GM19239 (cell line): ENCODE data around the gene FBXL4.
A peak's percentile ranks its signal among the peaks of the same experiment; 100 is the strongest.

Source experiments
- DNase-seq: peaks from one replicate; pipeline ENCODE4 v3.0.0; 2011; ENCODE audit warnings: low spot score; ENCODE audit not compliant: insufficient read length
- FAIRE-seq: peaks from 2 replicates; lab custom pipeline; 2011; peaks lifted over from hg19 to GRCh38; lab: Jason Lieb, UNC

Gene FBXL4

GRCh38 chr6:98841621-98842341, 106.0 kb downstream of the FBXL4 start:
- FAIRE-seq, result no peak
- no peak for DNase-seq

DNA sequence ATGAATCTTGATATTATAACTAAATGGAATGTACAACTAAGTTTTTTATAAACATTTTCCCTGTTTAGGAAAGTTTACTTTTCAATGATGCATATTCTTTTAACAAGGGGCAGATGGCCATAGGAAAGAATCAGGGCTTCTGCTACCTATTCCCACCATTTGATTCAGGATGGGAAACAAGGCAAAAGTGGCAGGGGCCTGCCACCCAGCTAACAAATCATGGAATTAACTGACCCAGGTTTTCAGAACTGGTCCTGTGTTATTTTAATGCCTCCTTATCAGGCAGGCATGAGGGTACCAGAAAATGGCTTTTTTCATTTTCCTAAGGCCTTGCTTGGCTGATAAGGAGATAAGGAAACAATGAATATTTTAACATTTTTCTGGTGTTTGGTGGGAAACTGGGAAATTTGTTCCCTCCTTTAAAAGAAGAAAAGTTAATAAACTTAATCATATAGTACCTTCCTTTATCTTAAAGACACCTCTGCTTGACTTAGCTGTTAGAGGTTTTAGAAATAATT, 106.7 kb downstream of the FBXL4 start:
- FAIRE-seq, result no peak
- DNase-seq, result no peak

DNA sequence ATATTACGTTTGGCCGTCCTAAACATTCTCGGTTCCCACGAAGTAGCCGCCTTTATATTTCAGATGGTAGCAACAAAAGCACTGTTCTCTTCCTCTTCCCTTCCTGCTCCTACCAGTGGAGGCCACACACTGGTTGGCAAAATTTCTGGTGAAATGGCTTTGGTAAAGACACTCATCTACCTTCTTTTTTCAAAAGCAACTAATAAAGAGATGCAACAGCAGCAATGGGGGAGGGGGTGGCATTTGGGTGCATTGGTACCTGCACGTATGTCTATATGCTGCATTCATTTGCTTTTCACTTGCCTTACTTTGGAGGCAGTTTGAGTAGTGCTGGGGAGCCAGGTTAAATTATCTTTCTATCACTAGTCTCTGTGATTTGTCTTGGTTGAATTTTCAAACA, 107.4 kb downstream of the FBXL4 start:
- DNase-seq (no peak), FAIRE-seq (no peak)

DNA sequence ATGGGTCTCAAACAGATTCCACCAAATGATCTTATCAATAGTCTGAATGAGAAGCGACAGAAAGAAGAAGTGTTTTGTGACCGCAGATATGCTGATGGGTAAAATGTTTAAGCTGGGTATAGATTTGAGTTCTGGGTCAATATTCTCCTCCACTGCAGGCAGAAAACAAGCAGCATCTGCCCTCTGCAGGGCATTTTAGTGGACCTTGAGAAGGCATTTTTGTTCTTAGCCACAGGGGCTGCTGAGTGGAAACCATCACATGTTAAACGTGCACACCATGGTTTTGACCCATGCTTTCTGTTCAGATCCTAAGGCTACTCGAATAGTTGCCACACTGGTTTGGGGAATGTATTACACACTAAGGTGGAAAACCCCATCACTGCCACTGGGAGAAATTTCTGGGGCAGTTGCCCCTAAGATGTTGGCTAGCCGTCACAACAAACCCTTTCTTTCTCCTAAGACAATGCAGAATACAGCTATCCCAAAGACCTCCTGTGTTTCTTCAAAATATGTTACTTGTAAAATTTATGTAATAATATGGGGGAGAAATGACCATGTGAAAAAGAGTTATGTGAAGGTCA, 107.9 kb downstream of the FBXL4 start:
- DNase-seq (no peak), FAIRE-seq (no peak)

DNA sequence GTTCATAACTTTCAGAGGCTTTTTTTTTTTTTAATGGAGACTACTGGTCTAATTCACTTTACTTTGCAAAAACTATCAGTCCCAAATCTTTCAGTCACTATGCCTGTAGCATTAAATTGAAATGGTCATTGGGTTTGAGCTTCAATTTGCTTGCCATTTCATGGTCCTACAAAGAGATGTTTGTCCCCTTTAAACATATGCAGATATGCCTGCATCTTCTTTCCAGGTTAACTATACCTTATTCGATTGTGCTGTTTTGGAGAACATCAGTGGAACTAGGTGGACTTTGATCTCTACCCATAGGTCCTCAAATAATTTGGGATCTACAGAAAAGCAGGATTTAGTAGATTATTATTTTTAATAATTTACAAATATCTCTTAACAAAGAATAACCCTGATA, 108.8 kb downstream of the FBXL4 start:
- no peak for FAIRE-seq

GRCh38 chr6:98838032-98838431, 109.7 kb downstream of the FBXL4 start:
- FAIRE-seq (no peak), DNase-seq (no peak)

More for the DNA sequence above, 108.8 kb downstream of the FBXL4 start:
- no peak for DNase-seq

- FAIRE-seq, result no peak
- DNase-seq, result no peak
These were observed 110.5 kb downstream of the FBXL4 start for GRCh38 chr6:98836962-98837944.

- FAIRE-seq, result no peak
- no peak for DNase-seq
These were observed 111.5 kb downstream of the FBXL4 start for GRCh38 chr6:98836025-98836961.

DNA sequence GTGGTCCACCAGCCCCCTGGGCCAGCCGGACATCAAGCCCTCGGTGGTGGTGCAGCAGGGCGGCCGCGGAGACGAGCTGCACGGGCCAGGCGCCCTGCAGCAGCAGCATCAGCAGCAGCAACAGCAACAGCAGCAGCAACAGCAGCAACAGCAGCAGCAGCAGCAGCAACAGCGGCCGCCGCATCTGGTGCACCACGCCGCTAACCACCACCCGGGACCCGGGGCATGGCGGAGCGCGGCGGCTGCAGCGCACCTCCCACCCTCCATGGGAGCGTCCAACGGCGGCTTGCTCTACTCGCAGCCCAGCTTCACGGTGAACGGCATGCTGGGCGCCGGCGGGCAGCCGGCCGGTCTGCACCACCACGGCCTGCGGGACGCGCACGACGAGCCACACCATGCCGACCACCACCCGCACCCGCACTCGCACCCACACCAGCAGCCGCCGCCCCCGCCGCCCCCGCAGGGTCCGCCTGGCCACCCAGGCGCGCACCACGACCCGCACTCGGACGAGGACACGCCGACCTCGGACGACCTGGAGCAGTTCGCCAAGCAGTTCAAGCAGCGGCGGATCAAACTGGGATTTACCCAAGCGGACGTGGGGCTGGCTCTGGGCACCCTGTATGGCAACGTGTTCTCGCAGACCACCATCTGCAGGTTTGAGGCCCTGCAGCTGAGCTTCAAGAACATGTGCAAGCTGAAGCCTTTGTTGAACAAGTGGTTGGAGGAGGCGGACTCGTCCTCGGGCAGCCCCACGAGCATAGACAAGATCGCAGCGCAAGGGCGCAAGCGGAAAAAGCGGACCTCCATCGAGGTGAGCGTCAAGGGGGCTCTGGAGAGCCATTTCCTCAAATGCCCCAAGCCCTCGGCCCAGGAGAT, 112.4 kb downstream of the FBXL4 start:
- DNase-seq (no peak), FAIRE-seq (no peak)

DNA sequence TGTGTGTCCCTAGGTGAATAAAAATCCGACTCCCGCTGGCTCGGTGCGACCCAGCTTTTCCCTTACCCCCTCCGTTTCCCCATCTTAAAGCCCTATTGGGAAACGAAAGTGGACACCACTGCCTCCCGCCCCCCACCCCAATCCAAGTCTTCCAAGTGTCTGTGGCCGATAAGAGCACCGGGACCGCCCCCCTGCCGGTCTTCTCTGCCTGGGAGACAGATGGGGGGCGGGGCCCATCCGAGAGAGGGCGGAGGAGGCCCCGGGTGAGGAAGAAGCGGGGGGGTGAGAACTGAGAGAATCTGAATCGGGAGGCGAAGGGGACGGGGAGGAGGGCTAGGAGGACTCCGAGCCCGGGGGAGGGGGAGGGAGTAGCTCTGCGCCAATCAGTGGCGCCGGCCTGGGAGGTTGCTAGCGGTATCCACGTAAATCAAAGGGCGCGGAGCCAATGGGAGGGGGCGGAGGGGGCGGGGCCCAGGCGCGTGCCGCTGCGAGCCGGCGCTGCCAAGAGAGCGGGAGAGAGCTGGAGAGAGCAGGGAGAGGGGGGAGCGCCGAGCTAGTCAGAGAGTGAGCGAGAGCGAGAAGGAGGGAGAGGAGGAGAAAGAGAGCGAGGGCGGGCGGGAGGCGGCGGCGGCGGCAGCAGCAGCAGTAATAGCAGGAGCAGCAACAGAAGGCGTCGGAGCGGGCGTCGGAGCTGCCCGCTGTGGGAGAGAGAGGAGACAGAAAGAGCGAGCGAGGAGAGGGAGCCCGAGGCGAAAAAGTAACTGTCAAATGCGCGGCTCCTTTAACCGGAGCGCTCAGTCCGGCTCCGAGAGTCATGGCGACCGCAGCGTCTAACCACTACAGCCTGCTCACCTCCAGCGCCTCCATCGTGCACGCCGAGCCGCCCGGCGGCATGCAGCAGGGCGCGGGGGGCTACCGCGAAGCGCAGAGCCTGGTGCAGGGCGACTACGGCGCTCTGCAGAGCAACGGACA, 113.4 kb downstream of the FBXL4 start, which contains the start of gene POU3F2:
Gene POU3F2 (plus strand): TSS at position 515 of the 972 bp plus-strand sequence. CDS start 300 bp downstream, at position 815.
- DNase-seq (peak; percentile 76), FAIRE-seq (peak; percentile 60)

DNA sequence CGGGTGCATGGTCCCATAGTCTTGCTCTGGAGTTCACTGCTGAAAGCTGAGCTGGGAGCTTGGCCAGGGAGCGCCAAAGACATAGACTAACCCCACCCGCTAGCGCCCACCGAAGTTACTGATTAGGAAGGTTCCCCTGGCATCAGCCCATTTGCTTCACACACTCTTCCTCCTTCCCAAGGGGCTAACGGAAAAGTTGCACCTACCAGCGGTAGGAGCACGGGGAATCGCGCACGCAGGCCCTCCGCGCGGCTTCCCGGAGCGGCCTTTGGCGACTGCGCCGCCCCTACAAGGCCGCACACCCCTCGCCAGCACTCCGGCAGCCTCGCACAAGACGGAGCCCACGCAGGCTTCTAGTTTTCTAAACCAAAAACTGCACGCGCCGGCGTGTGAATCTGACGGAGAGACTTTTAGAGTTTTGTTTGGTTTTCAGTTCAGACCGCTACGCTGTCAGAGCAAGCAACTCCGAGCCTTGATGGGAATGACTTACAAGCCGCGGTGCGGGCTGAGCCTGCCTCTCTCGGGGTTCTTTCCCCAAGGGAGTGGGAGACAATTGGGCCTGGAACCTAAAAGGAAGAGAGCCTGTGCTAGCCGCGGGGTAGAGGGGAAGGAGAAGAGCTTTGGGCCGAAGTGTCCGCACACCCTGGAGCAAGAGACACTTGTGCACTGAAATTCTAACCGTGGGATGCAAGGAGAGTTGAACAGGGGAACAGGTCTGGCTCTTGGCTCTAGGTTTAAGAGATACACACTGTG, 114.3 kb downstream of the FBXL4 start:
- no peak for DNase-seq
- FAIRE-seq, result no peak

- FAIRE-seq, result no peak
- DNase-seq, result no peak
These were observed 114.8 kb downstream of the FBXL4 start for GRCh38 chr6:98833057-98833306.

GRCh38 chr6:98832284-98833056, 115.3 kb downstream of the FBXL4 start:
- FAIRE-seq (no peak), DNase-seq (no peak)

- DNase-seq (no peak), FAIRE-seq (no peak)
These were observed 115.8 kb downstream of the FBXL4 start for GRCh38 chr6:98831959-98832283.

- no peak for FAIRE-seq
- DNase-seq, result no peak
These were observed 116.4 kb downstream of the FBXL4 start for GRCh38 chr6:98831057-98831958.
